Measurements from ENCODE around the gene ARHGDIA.

- no peak for TF ChIP-seq CTCF (conservative IDR thresholded peaks at IDR 0.05; ENCODE audit: low read depth, low read length)
- TF ChIP-seq EZH2 (IDR thresholded peaks at IDR 0.05; ENCODE audit: low read length, unreplicated experiment): no peak
- no peak for TF ChIP-seq EZH2phosphoT487 (IDR thresholded peaks at IDR 0.05; ENCODE audit: borderline replicate concordance, low read length)
Measured at GRCh38 chr17:81866440-81867169, 4.5 kb downstream of the ARHGDIA start.

Data from PC-3 (cell line).